Chondrocyte (in vitro differentiated cells): ENCODE data around the gene PTPRU. TPM values are rescaled to one million over a fixed set of nuclear protein-coding genes. Genes with fewer than 3 reads are reported as not detected.

Source experiments
- DNase-seq: peaks from one replicate; pipeline ENCODE4 v3.0.0; 2021; ENCODE audit warnings: mixed read lengths, low spot score
- H3K27ac Mint-ChIP-seq: one replicate; pipeline ENCODE4 v1.8.0; 2021; ENCODE audit warnings: mild to moderate bottlenecking, moderate library complexity, mixed read lengths; ENCODE audit not compliant: unreplicated experiment
- H3K27me3 Mint-ChIP-seq: 2 replicates; pipeline ENCODE4 v1.8.0; 2021; ENCODE audit warnings: low read depth, mixed read lengths
- H3K36me3 Mint-ChIP-seq: 2 replicates; pipeline ENCODE4 v1.8.0; 2021; ENCODE audit warnings: low read depth, mixed read lengths
- H3K4me1 Mint-ChIP-seq: 2 replicates; pipeline ENCODE4 v1.8.0; 2021; ENCODE audit warnings: low read depth, mild to moderate bottlenecking, mixed read lengths
- H3K4me3 Mint-ChIP-seq: one replicate; pipeline ENCODE4 v1.8.0; 2021; ENCODE audit warnings: mild to moderate bottlenecking, moderate library complexity, mixed read lengths; ENCODE audit not compliant: unreplicated experiment
- H3K9me3 Mint-ChIP-seq: 2 replicates; pipeline ENCODE4 v1.8.0; 2021; ENCODE audit warnings: low read depth, mixed read lengths
- CTCF ChIP-seq: fragments of 200-600 bp; sonication (generic); IDR thresholded peaks from 2 replicates; pipeline ENCODE4 v1.5.0; 2021; ENCODE audit warnings: antibody characterized with exemption, mild to moderate bottlenecking, moderate library complexity
- total RNA-seq: library from RNA; stranded (reverse); gene quantifications from 3 replicates; pipeline ENCODE4 v1.2.1, GENCODE V29; 2021

The PTPRU gene
- total RNA-seq, 1 donor from 2014 or later, result 12.6 TPM

GRCh38 chr1:29222686-29223085 lies 13.6 kb upstream of the PTPRU start:
- H3K27me3 Mint-ChIP-seq, result no peaks in the 10 kb centered on the region
- no peak overlapping the region for H3K4me3 Mint-ChIP-seq
- no peaks in the 10 kb centered on the region for H3K36me3 Mint-ChIP-seq
- H3K9me3 Mint-ChIP-seq, result no peaks in the 10 kb centered on the region
- peaks cover 4% of the 10 kb centered on the region for H3K4me1 Mint-ChIP-seq
- no peak for DNase-seq
- no peak for TF ChIP-seq CTCF
- no peak overlapping the region for H3K27ac Mint-ChIP-seq

- DNase-seq, result no peak
- no peak overlapping the region for H3K27ac Mint-ChIP-seq
- no peaks in the 10 kb centered on the region for H3K27me3 Mint-ChIP-seq
- H3K4me1 Mint-ChIP-seq, result peaks cover 4% of the 10 kb centered on the region
- no peak for TF ChIP-seq CTCF
- no peaks in the 10 kb centered on the region for H3K36me3 Mint-ChIP-seq
- no peak overlapping the region for H3K4me3 Mint-ChIP-seq
- no peaks in the 10 kb centered on the region for H3K9me3 Mint-ChIP-seq
Observed at GRCh38 chr1:29223521-29223920, 12.8 kb upstream of the PTPRU start.

GRCh38 chr1:29224356-29224837 lies 11.9 kb upstream of the PTPRU start:
- Mint-ChIP-seq H3K4me3 (no peak overlapping the region), H3K9me3 (no peaks in the 10 kb centered on the region), H3K27me3 (no peaks in the 10 kb centered on the region), H3K36me3 (no peaks in the 10 kb centered on the region), H3K4me1 (peaks cover 4% of the 10 kb centered on the region), H3K27ac (no peak overlapping the region)
- DNase-seq, result no peak
- no peak for TF ChIP-seq CTCF

- H3K27ac Mint-ChIP-seq, result no peak overlapping the region
- no peaks in the 10 kb centered on the region for H3K27me3 Mint-ChIP-seq
- H3K4me3 Mint-ChIP-seq, result no peak overlapping the region
- H3K36me3 Mint-ChIP-seq, result no peaks in the 10 kb centered on the region
- H3K9me3 Mint-ChIP-seq, result no peaks in the 10 kb centered on the region
- TF ChIP-seq CTCF, result no peak
- no peak for DNase-seq
- H3K4me1 Mint-ChIP-seq, result peaks cover 13% of the 10 kb centered on the region
Observed at GRCh38 chr1:29225361-29225760, 11.0 kb upstream of the PTPRU start.

GRCh38 chr1:29227511-29227910 lies 8.8 kb upstream of the PTPRU start:
- DNase-seq, result peak; percentile 6
- Mint-ChIP-seq H3K9me3 (no peaks in the 10 kb centered on the region), H3K27me3 (no peaks in the 10 kb centered on the region), H3K4me3 (no peak overlapping the region), H3K4me1 (peaks cover 24% of the 10 kb centered on the region), H3K27ac (no peak overlapping the region), H3K36me3 (no peaks in the 10 kb centered on the region)
- TF ChIP-seq CTCF, result no peak
